ENCODE measurements around the gene CCER1. TPM values are rescaled to one million over a fixed set of nuclear protein-coding genes. Genes with fewer than 3 reads are reported as not detected.

CCER1 gene
- polyA plus RNA-seq, 3 donors = not detected

DNA sequence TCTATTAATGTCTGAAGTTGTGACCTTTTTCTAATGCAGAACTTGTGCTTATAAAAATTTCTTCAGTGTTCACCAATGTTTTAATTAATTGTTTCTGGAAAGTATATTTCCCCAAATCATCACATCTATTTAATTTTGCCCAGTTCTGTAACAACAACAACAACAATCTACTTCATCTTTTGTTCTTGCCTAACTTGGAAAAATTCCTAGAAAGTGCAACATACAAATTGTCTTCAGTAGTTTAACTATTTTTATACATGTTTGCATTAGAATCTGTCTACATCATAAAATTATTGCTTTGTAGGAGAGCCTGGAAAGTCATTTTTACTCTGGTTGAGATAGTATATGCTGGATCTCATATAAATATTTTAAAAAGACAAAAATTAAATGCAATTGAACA lies 38.5 kb downstream of the CCER1 start:
- no peaks in the 10 kb centered on the region for H3K9me3 ChIP-seq (replicated peaks in 1 of 2; ENCODE audit: control insufficient read depth in 1 of 2, insufficient read depth in 1 of 2, low read length in 2 of 2)
- no peaks in the 10 kb centered on the region for H3K27me3 ChIP-seq (ENCODE audit: control insufficient read depth in 2 of 2, insufficient read depth in 2 of 2, low read length in 2 of 2)
- H3K27ac Mint-ChIP-seq = no peak overlapping the region
- intact Hi-C loops (cut with micrococcal nuclease) = no loop called here
- no peak overlapping the region for H3K27ac ChIP-seq (ENCODE audit: low read depth in 1 of 2, low read length in 2 of 2)
- no peaks in the 10 kb centered on the region for H4K20me1 ChIP-seq (ENCODE audit: insufficient read depth, low read length)
- no peaks in the 10 kb centered on the region for H3K79me2 ChIP-seq (ENCODE audit: insufficient read depth, low read length)
- no peak overlapping the region for H3K9ac ChIP-seq (ENCODE audit: insufficient read depth, low read length, poor library complexity, severe bottlenecking)
- TF ChIP-seq, protein P1, sequence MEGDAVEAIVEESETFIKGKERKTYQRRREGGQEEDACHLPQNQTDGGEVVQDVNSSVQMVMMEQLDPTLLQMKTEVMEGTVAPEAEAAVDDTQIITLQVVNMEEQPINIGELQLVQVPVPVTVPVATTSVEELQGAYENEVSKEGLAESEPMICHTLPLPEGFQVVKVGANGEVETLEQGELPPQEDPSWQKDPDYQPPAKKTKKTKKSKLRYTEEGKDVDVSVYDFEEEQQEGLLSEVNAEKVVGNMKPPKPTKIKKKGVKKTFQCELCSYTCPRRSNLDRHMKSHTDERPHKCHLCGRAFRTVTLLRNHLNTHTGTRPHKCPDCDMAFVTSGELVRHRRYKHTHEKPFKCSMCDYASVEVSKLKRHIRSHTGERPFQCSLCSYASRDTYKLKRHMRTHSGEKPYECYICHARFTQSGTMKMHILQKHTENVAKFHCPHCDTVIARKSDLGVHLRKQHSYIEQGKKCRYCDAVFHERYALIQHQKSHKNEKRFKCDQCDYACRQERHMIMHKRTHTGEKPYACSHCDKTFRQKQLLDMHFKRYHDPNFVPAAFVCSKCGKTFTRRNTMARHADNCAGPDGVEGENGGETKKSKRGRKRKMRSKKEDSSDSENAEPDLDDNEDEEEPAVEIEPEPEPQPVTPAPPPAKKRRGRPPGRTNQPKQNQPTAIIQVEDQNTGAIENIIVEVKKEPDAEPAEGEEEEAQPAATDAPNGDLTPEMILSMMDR (IDR thresholded peaks at IDR 0.05) = no peak
- DNase-seq = no peak
- H3K4me3 Mint-ChIP-seq = no peak overlapping the region
- H3K9me3 Mint-ChIP-seq = peaks cover 0 to 10% (median 0%) of the 10 kb centered on the region in 7 donors
- H3K36me3 Mint-ChIP-seq = no peaks in the 10 kb centered on the region
- H3K4me1 ChIP-seq (ENCODE audit: control insufficient read depth in 1 of 2, insufficient read depth in 2 of 2, low read length in 2 of 2) = no peaks in the 10 kb centered on the region
- no peak overlapping the region for H3K4me2 ChIP-seq (replicated peaks; ENCODE audit: extremely low read depth, low read length, poor library complexity, severe bottlenecking)
- no peak overlapping the region for H3K4me3 ChIP-seq (replicated peaks in 1 of 3; ENCODE audit: low read depth in 2 of 3, low read length in 3 of 3)
- no peaks in the 10 kb centered on the region for H3K36me3 ChIP-seq (replicated peaks in 1 of 2; ENCODE audit: control insufficient read depth in 1 of 2, insufficient read depth in 2 of 2, low read length in 2 of 2)
- H2AFZ ChIP-seq (ENCODE audit: insufficient read depth, low read depth, low read length, poor library complexity, severe bottlenecking) = no peak overlapping the region
- H3K27me3 Mint-ChIP-seq (ENCODE audit: low read depth in 3 of 3) = peaks cover 0 to 2% (median 2%) of the 10 kb centered on the region in 3 donors
- H3K4me1 Mint-ChIP-seq = no peaks in the 10 kb centered on the region

DNA sequence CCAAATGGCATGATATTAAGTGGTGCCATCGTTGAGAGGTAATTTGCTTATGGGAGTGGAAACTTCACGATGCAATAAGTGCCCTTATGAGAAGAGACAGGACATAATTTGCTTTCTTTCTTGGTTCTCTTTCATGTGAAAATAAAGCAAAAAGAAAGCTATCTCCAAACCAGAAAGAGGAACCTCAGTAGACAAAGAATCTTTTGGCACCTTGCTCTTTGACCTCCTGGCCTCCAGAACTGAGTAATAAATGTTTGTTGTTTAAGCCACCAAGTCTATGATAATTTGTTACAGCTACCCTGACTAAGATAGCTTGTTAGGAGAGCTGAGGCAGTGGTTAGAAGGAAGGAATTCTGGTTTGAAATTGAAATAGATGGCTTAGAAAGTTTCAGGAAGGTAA lies 39.6 kb downstream of the CCER1 start:
- Histone ChIP-seq H3K9ac (ENCODE audit: insufficient read depth, low read length, poor library complexity, severe bottlenecking) (no peak overlapping the region), H3K4me3 (replicated peaks in 1 of 3; ENCODE audit: low read depth in 2 of 3, low read length in 3 of 3) (no peak overlapping the region), H3K9me3 (replicated peaks in 1 of 2; ENCODE audit: control insufficient read depth in 1 of 2, insufficient read depth in 1 of 2, low read length in 2 of 2) (no peaks in the 10 kb centered on the region), H4K20me1 (ENCODE audit: insufficient read depth, low read length) (no peaks in the 10 kb centered on the region), H3K27me3 (ENCODE audit: control insufficient read depth in 2 of 2, insufficient read depth in 2 of 2, low read length in 2 of 2) (no peaks in the 10 kb centered on the region), H2AFZ (ENCODE audit: insufficient read depth, low read depth, low read length, poor library complexity, severe bottlenecking) (no peak overlapping the region), H3K4me1 (ENCODE audit: control insufficient read depth in 1 of 2, insufficient read depth in 2 of 2, low read length in 2 of 2) (no peaks in the 10 kb centered on the region), H3K36me3 (replicated peaks in 1 of 2; ENCODE audit: control insufficient read depth in 1 of 2, insufficient read depth in 2 of 2, low read length in 2 of 2) (no peaks in the 10 kb centered on the region), H3K4me2 (replicated peaks; ENCODE audit: extremely low read depth, low read length, poor library complexity, severe bottlenecking) (no peak overlapping the region), H3K27ac (ENCODE audit: low read depth in 1 of 2, low read length in 2 of 2) (no peak overlapping the region), H3K79me2 (ENCODE audit: insufficient read depth, low read length) (no peaks in the 10 kb centered on the region)
- no peak overlapping the region for H3K27ac Mint-ChIP-seq
- TF ChIP-seq, protein P1 (IDR thresholded peaks at IDR 0.05) = no peak
- H3K4me3 Mint-ChIP-seq = no peak overlapping the region
- H3K36me3 Mint-ChIP-seq = no peaks in the 10 kb centered on the region
- no peak for DNase-seq
- peaks cover 0 to 8% (median 0%) of the 10 kb centered on the region in 7 donors for H3K9me3 Mint-ChIP-seq
- H3K27me3 Mint-ChIP-seq (ENCODE audit: low read depth in 3 of 3) = peaks cover 0 to 2% (median 2%) of the 10 kb centered on the region in 3 donors
- H3K4me1 Mint-ChIP-seq = no peaks in the 10 kb centered on the region
- intact Hi-C loops (cut with micrococcal nuclease) = no loop called here
- no CpG with 5 or more reads among the region's 2 CpGs for WGBS (ENCODE audit: insufficient coverage)
